Fibroblast of lung (primary cell): ENCODE results near the gene POLR1D. TPM values are rescaled to one million over a fixed set of nuclear protein-coding genes. Genes with fewer than 3 reads are reported as not detected.
A peak's percentile ranks its signal among the peaks of the same experiment; 100 is the strongest.

Source experiments
- DNase-seq, 2 donors: peaks; one replicate each; pipeline versions ENCODE4 v3.0.0 to v3.0.0-alpha.2; 2010; ENCODE audit warnings: low read depth in 2 of 2
- H2AFZ ChIP-seq: 2 replicates; pipeline ENCODE4 v1.5.1; 2012; ENCODE audit warnings: low read length, control low read depth, inconsistent platforms
- H3K27ac ChIP-seq: 2 replicates; pipeline ENCODE4 v1.5.1; 2011; ENCODE audit warnings: low read length, control low read depth; ENCODE audit not compliant: insufficient read depth
- H3K27me3 ChIP-seq: 2 replicates; pipeline ENCODE4 v1.5.1; 2011; ENCODE audit warnings: mild to moderate bottlenecking, low read length; ENCODE audit not compliant: control insufficient read depth, insufficient read depth
- H3K36me3 ChIP-seq: 2 replicates; pipeline ENCODE4 v1.5.1; 2011; ENCODE audit warnings: low read length; ENCODE audit not compliant: control insufficient read depth, insufficient read depth
- H3K4me1 ChIP-seq: 2 replicates; pipeline ENCODE4 v1.5.1; 2011; ENCODE audit warnings: low read length; ENCODE audit not compliant: control insufficient read depth, insufficient read depth; ENCODE audit errors: extremely low read depth
- H3K4me2 ChIP-seq: 2 replicates; pipeline ENCODE4 v1.5.1; 2011; ENCODE audit warnings: low read length, control low read depth; ENCODE audit not compliant: insufficient read depth; ENCODE audit errors: extremely low read depth
- H3K4me3 ChIP-seq, 4 experiments: fragments of 200-600 bp in 1 of 4; sonication (generic) in 1 of 4; replicated peaks in 1 of 4; 2 replicates each; pipeline ENCODE4 v1.5.1; 2011 to 2016; ENCODE audit warnings: low read length in 4 of 4, low read depth in 3 of 4, mild to moderate bottlenecking in 3 of 4, control low read depth in 2 of 4, inconsistent platforms in 1 of 4, mixed read lengths in 1 of 4; ENCODE audit not compliant: insufficient read depth in 1 of 4; ENCODE audit errors: control extremely low read depth in 1 of 4
- H3K79me2 ChIP-seq: 2 replicates; pipeline ENCODE4 v1.5.1; 2012; ENCODE audit warnings: mild to moderate bottlenecking, low read length, inconsistent platforms; ENCODE audit not compliant: control insufficient read depth, insufficient read depth
- H3K9ac ChIP-seq: 2 replicates; pipeline ENCODE4 v1.5.1; 2011; ENCODE audit warnings: mild to moderate bottlenecking, low read length, control low read depth; ENCODE audit not compliant: insufficient read depth
- H3K9me3 ChIP-seq: 2 replicates; pipeline ENCODE4 v1.5.1; 2012; ENCODE audit warnings: low read depth, low read length; ENCODE audit not compliant: control insufficient read depth, insufficient read depth
- H4K20me1 ChIP-seq: 2 replicates; pipeline ENCODE4 v1.5.1; 2011; ENCODE audit warnings: low read length; ENCODE audit not compliant: control insufficient read depth, insufficient read depth; ENCODE audit errors: extremely low read depth
- EZH2 ChIP-seq: IDR thresholded peaks from 2 replicates; pipeline ENCODE4 v1.5.1; 2012; ENCODE audit warnings: low read length, control low read depth, mild to moderate bottlenecking; ENCODE audit errors: missing control alignments
- polyA plus RNA-seq, 2 donors: library from polyadenylated mRNA; depleted of rRNA in 1 of 2; stranded (reverse) in 1 of 2; unstranded in 1 of 2; fragments of >200 nt; gene quantifications; 2 replicates each; pipeline ENCODE4 v1.2.1, GENCODE V29; 2011 to 2012; ENCODE audit warnings: missing spikeins in 1 of 2
- total RNA-seq: library from RNA; depleted of rRNA; stranded (reverse); fragments of >200 nt; gene quantifications from 2 replicates; pipeline ENCODE4 v1.2.1, GENCODE V29; 2014
- TF ChIP-seq, protein P1 (sequence below), 2 donors: IDR thresholded peaks in 1 of 2; conservative IDR thresholded peaks in 1 of 2; 1 replicate in 1 of 2; 2 replicates in 1 of 2; pipeline ENCODE4 v1.5.1; 2011 to 2012; ENCODE audit warnings: low read length in 2 of 2, control low read depth in 1 of 2, inconsistent platforms in 1 of 2, low read depth in 1 of 2, mild to moderate bottlenecking in 1 of 2

The POLR1D gene
- total and polyA plus RNA-seq, 2 donors (not counting 1 experiment from before 2014, with no cell fraction given), result 84.6 to 96.0 TPM

DNA sequence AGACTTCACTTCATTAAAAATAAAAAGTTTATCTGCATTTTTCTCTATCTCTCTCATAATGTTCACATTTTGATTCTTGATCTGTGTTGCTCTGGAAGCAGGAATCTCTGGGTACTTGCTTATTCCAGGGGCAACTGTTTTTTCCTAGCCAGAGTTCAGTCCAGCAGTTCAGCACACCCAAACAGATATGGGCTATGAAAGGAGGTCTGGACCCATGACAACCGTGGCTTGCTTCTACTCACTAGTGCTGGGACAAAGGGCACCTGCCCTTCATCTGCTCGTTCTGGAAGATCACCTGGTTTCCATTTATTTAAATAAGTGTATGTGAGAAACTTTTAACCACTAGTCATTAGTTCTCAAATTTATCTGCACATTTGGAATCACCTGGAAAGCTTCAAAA lies 36.0 kb downstream of the POLR1D start:
- Histone ChIP-seq H3K4me2 (no peak overlapping the region), H3K36me3 (no peaks in the 10 kb centered on the region), H3K4me1 (peaks cover 5% of the 10 kb centered on the region), H3K27ac (no peak overlapping the region), H3K9me3 (no peaks in the 10 kb centered on the region), H3K27me3 (no peaks in the 10 kb centered on the region), H3K79me2 (no peaks in the 10 kb centered on the region), H2AFZ (no peak overlapping the region), H3K4me3 (no peak overlapping the region), H3K9ac (no peak overlapping the region), H4K20me1 (no peaks in the 10 kb centered on the region)
- DNase-seq, result no peak
- TF ChIP-seq, protein P1, sequence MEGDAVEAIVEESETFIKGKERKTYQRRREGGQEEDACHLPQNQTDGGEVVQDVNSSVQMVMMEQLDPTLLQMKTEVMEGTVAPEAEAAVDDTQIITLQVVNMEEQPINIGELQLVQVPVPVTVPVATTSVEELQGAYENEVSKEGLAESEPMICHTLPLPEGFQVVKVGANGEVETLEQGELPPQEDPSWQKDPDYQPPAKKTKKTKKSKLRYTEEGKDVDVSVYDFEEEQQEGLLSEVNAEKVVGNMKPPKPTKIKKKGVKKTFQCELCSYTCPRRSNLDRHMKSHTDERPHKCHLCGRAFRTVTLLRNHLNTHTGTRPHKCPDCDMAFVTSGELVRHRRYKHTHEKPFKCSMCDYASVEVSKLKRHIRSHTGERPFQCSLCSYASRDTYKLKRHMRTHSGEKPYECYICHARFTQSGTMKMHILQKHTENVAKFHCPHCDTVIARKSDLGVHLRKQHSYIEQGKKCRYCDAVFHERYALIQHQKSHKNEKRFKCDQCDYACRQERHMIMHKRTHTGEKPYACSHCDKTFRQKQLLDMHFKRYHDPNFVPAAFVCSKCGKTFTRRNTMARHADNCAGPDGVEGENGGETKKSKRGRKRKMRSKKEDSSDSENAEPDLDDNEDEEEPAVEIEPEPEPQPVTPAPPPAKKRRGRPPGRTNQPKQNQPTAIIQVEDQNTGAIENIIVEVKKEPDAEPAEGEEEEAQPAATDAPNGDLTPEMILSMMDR (conservative IDR thresholded peaks at IDR 0.05 in 1 of 2, IDR thresholded peaks at IDR 0.05 in 1 of 2; ENCODE audit: low read depth in 1 of 2, low read length in 2 of 2), result no peak
- no peak for TF ChIP-seq EZH2

DNA sequence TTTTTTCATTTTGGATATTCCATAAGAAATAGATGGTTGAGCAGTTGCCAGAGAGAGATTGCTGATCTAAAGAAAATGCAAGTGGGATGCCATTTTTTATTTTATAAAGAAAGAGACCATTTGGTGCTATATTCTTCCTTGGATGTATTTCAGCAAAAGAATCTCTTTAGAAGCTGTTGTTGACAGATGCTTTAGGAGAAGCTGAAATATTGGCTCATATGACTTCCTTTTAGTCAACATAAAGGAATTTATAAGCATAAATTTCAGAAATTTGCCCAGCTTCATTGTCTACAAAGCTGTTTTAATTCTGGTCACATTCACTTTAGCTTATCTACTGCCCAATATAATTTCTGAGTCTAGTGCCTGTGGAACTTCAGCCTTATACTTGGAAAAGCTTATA lies 36.9 kb downstream of the POLR1D start:
- Histone ChIP-seq H3K4me1 (peaks cover 5% of the 10 kb centered on the region), H3K4me2 (no peak overlapping the region), H3K9me3 (no peaks in the 10 kb centered on the region), H4K20me1 (no peaks in the 10 kb centered on the region), H3K27ac (peak overlapping the region; percentile 23), H3K9ac (no peak overlapping the region), H3K4me3 (no peak overlapping the region), H3K79me2 (no peaks in the 10 kb centered on the region), H3K27me3 (no peaks in the 10 kb centered on the region), H2AFZ (no peak overlapping the region), H3K36me3 (no peaks in the 10 kb centered on the region)
- TF ChIP-seq EZH2, result no peak
- TF ChIP-seq, protein P1 (conservative IDR thresholded peaks at IDR 0.05 in 1 of 2, IDR thresholded peaks at IDR 0.05 in 1 of 2; ENCODE audit: low read depth in 1 of 2, low read length in 2 of 2), result no peak
- peak; percentile 44 to 63 for DNase-seq

DNA sequence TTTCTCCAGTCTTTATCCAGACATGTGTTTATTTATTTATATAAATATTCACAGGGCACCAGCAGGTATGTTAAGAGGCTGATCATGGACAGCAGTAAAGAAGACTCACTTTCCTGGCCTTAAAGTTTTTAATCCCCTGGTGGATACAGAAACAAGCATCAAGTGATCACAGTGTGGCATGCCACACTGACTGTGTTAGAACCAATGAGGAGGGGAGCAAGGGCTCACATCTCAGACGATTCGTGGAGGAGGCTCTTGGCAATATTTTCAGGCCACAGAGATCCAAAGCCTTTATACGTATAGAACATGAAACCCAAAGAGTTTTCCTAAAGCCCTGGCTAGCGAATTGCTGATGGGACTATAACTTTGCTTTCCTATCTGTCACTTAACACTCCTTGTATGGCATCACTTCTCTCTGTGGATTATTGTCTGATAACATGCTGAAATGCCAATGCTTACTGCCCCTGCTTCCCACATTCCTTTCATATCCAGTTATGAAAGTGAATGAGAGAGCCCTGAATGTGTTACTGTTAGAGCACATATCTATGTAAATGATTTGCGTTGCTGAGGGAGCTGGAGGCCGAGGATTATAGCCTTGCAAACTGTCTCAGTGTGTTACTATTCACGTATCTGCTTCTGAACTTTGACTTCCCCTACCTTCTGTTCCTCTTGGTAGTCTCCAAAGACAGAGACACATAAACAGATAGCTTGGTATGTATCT lies 37.6 kb downstream of the POLR1D start:
- DNase-seq, result no peak
- Histone ChIP-seq H3K4me1 (peaks cover 5% of the 10 kb centered on the region), H3K9ac (no peak overlapping the region), H4K20me1 (no peaks in the 10 kb centered on the region), H3K27me3 (no peaks in the 10 kb centered on the region), H3K36me3 (no peaks in the 10 kb centered on the region), H3K4me3 (no peak overlapping the region), H3K4me2 (no peak overlapping the region), H3K9me3 (no peaks in the 10 kb centered on the region), H3K27ac (no peak overlapping the region), H3K79me2 (no peaks in the 10 kb centered on the region), H2AFZ (no peak overlapping the region)
- no peak for TF ChIP-seq EZH2
- TF ChIP-seq, protein P1 (conservative IDR thresholded peaks at IDR 0.05 in 1 of 2, IDR thresholded peaks at IDR 0.05 in 1 of 2; ENCODE audit: low read depth in 1 of 2, low read length in 2 of 2), result no peak
